ENCODE measurements around the gene BCAS3. TPM values are rescaled to one million over a fixed set of nuclear protein-coding genes. Genes with fewer than 3 reads are reported as not detected.

Gene BCAS3
- total RNA-seq, 1 donor from 2014 or later: 75.9 TPM

GRCh38 chr17:61364463-61364846, 686.8 kb downstream of the BCAS3 start:
- TF ChIP-seq CTCF (IDR thresholded peaks at IDR 0.05): no peak
- intact Hi-C loops (cut with DNase I): no loop called here
- Histone ChIP-seq H3K4me1 (no peaks in the 10 kb centered on the region), H3K9me3 (no peaks in the 10 kb centered on the region), H3K4me3 (no peak overlapping the region), H3K36me3 (no peaks in the 10 kb centered on the region), H3K27ac (no peak overlapping the region), H3K27me3 (no peaks in the 10 kb centered on the region)
- DNase-seq (ENCODE audit: low spot score in 2 of 2): no peak

GRCh38 chr17:61366076-61366714, 688.5 kb downstream of the BCAS3 start:
- no peaks in the 10 kb centered on the region for H3K4me1 ChIP-seq

GRCh38 chr17:61366715-61367413, 689.2 kb downstream of the BCAS3 start:
- no peak overlapping the region for H3K27ac ChIP-seq
- DNase-seq (ENCODE audit: low spot score in 2 of 2): no peak
- H3K4me3 ChIP-seq: no peak overlapping the region
- no peaks in the 10 kb centered on the region for H3K36me3 ChIP-seq
- TF ChIP-seq CTCF (IDR thresholded peaks at IDR 0.05): no peak
- intact Hi-C loops (cut with DNase I): no loop called here
- no peaks in the 10 kb centered on the region for H3K27me3 ChIP-seq
- no peaks in the 10 kb centered on the region for H3K9me3 ChIP-seq
- no peaks in the 10 kb centered on the region for H3K4me1 ChIP-seq

More at GRCh38 chr17:61366076-61366714, 688.5 kb downstream of the BCAS3 start:
- no peak for DNase-seq (ENCODE audit: low spot score in 2 of 2)
- H3K9me3 ChIP-seq: no peaks in the 10 kb centered on the region
- no peaks in the 10 kb centered on the region for H3K27me3 ChIP-seq
- TF ChIP-seq CTCF (IDR thresholded peaks at IDR 0.05): no peak
- H3K4me3 ChIP-seq: no peak overlapping the region
- no peak overlapping the region for H3K27ac ChIP-seq
- H3K36me3 ChIP-seq: no peaks in the 10 kb centered on the region
- intact Hi-C loops (cut with DNase I): no loop called here

- no peak for DNase-seq (ENCODE audit: low spot score in 2 of 2)
- intact Hi-C loops (cut with DNase I): no loop called here
- Histone ChIP-seq H3K9me3 (no peaks in the 10 kb centered on the region), H3K27ac (no peak overlapping the region), H3K4me1 (no peaks in the 10 kb centered on the region), H3K36me3 (no peaks in the 10 kb centered on the region), H3K4me3 (no peak overlapping the region), H3K27me3 (no peaks in the 10 kb centered on the region)
- no peak for TF ChIP-seq CTCF (IDR thresholded peaks at IDR 0.05)
Observed at GRCh38 chr17:61368049-61368831, 690.6 kb downstream of the BCAS3 start.

GRCh38 chr17:61368832-61369450, 691.3 kb downstream of the BCAS3 start:
- no peak for TF ChIP-seq CTCF (IDR thresholded peaks at IDR 0.05)
- no peak for DNase-seq (ENCODE audit: low spot score in 2 of 2)
- no peaks in the 10 kb centered on the region for H3K27me3 ChIP-seq
- H3K27ac ChIP-seq: no peak overlapping the region
- H3K4me3 ChIP-seq: no peak overlapping the region
- intact Hi-C loops (cut with DNase I): no loop called here
- H3K36me3 ChIP-seq: no peaks in the 10 kb centered on the region
- no peaks in the 10 kb centered on the region for H3K4me1 ChIP-seq
- no peaks in the 10 kb centered on the region for H3K9me3 ChIP-seq
